Measurements from ENCODE around the gene CYFIP2. TPM values are rescaled to one million over a fixed set of nuclear protein-coding genes. Genes with fewer than 3 reads are reported as not detected.

The CYFIP2 gene
- polyA plus RNA-seq, 1 donor from 2014 or later = 59.7 TPM

DNA sequence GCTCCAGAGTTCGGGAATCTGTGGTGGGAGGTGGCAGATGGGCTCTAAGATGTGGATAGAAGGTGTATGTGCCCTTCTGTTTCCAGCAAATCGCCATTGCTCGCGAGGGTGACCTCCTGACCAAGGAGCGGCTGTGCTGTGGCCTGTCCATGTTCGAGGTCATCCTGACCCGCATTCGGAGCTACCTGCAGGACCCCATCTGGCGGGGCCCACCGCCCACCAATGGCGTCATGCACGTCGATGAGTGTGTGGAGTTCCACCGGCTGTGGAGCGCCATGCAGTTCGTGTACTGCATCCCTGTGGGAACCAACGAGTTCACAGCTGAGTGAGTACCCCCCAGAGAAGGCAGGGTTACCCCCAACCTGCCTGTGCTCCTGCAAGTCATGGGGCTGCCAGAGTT lies 123.2 kb downstream of the CYFIP2 start:
- Histone ChIP-seq H3K27ac (ENCODE audit: low read length) (no peak overlapping the region), H2AFZ (ENCODE audit: low read depth, low read length) (no peak overlapping the region), H3K4me3 (ENCODE audit: low read length) (no peak overlapping the region), H3K9ac (ENCODE audit: low read length) (no peak overlapping the region), H3K9me2 (ENCODE audit: insufficient read depth, low read length) (no peaks in the 10 kb centered on the region), H3K27me3 (ENCODE audit: insufficient read depth, low read depth, low read length) (no peaks in the 10 kb centered on the region), H4K20me1 (ENCODE audit: insufficient read depth) (no peaks in the 10 kb centered on the region), H3F3A (ENCODE audit: insufficient read depth, low read length, poor library complexity, severe bottlenecking) (no peaks in the 10 kb centered on the region), H3K36me3 (ENCODE audit: insufficient read depth, low read length) (peaks cover 31% of the 10 kb centered on the region), H3K79me2 (replicated peaks; ENCODE audit: insufficient read depth, low read length) (no peaks in the 10 kb centered on the region), H3K9me3 (ENCODE audit: low read length) (no peaks in the 10 kb centered on the region), H3K4me2 (ENCODE audit: low read length) (no peak overlapping the region)
- TF ChIP-seq SMC3 (conservative IDR thresholded peaks at IDR 0.05; ENCODE audit: poor library complexity) (no peak), MXI1 (conservative IDR thresholded peaks at IDR 0.05; ENCODE audit: poor library complexity, severe bottlenecking) (no peak), TAF1 (IDR thresholded peaks at IDR 0.05; ENCODE audit: low read depth) (no peak), POLR2AphosphoS5 (IDR thresholded peaks at IDR 0.05) (no peak), EZH2 (IDR thresholded peaks at IDR 0.05; ENCODE audit: borderline replicate concordance, insufficient read depth, low read length, poor library complexity, severe bottlenecking) (no peak), EP300 (conservative IDR thresholded peaks at IDR 0.05; ENCODE audit: poor library complexity, severe bottlenecking) (no peak), RAD21 (conservative IDR thresholded peaks at IDR 0.05) (no peak)
- TF ChIP-seq, protein P1, sequence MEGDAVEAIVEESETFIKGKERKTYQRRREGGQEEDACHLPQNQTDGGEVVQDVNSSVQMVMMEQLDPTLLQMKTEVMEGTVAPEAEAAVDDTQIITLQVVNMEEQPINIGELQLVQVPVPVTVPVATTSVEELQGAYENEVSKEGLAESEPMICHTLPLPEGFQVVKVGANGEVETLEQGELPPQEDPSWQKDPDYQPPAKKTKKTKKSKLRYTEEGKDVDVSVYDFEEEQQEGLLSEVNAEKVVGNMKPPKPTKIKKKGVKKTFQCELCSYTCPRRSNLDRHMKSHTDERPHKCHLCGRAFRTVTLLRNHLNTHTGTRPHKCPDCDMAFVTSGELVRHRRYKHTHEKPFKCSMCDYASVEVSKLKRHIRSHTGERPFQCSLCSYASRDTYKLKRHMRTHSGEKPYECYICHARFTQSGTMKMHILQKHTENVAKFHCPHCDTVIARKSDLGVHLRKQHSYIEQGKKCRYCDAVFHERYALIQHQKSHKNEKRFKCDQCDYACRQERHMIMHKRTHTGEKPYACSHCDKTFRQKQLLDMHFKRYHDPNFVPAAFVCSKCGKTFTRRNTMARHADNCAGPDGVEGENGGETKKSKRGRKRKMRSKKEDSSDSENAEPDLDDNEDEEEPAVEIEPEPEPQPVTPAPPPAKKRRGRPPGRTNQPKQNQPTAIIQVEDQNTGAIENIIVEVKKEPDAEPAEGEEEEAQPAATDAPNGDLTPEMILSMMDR (IDR thresholded peaks at IDR 0.05; ENCODE audit: poor library complexity, severe bottlenecking) = no peak
- TF ChIP-seq, protein P2, sequence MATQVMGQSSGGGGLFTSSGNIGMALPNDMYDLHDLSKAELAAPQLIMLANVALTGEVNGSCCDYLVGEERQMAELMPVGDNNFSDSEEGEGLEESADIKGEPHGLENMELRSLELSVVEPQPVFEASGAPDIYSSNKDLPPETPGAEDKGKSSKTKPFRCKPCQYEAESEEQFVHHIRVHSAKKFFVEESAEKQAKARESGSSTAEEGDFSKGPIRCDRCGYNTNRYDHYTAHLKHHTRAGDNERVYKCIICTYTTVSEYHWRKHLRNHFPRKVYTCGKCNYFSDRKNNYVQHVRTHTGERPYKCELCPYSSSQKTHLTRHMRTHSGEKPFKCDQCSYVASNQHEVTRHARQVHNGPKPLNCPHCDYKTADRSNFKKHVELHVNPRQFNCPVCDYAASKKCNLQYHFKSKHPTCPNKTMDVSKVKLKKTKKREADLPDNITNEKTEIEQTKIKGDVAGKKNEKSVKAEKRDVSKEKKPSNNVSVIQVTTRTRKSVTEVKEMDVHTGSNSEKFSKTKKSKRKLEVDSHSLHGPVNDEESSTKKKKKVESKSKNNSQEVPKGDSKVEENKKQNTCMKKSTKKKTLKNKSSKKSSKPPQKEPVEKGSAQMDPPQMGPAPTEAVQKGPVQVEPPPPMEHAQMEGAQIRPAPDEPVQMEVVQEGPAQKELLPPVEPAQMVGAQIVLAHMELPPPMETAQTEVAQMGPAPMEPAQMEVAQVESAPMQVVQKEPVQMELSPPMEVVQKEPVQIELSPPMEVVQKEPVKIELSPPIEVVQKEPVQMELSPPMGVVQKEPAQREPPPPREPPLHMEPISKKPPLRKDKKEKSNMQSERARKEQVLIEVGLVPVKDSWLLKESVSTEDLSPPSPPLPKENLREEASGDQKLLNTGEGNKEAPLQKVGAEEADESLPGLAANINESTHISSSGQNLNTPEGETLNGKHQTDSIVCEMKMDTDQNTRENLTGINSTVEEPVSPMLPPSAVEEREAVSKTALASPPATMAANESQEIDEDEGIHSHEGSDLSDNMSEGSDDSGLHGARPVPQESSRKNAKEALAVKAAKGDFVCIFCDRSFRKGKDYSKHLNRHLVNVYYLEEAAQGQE (IDR thresholded peaks at IDR 0.05; ENCODE audit: borderline replicate concordance) = no peak

DNA sequence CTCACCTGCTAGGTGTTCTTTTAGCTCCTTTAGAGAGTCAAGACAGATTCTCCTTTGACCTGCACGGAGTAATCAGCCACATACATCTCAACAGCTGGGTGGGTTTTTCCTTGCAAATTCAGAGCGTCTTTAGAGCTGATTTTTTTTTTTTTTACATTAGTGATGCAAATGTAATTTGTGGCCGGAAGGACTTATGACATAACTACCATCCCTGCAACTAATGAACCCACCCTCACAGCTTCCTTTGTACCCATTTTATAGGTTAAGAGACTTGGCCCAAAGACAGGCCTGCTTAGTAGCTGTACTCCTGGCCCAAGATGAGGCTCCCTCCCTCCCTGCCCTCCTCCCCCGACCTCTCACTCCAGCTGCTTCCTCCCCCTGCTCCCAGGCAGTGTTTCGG lies 124.2 kb downstream of the CYFIP2 start:
- H3K9me3 ChIP-seq (ENCODE audit: low read length) = no peaks in the 10 kb centered on the region
- H3K36me3 ChIP-seq (ENCODE audit: insufficient read depth, low read length) = peaks cover 34% of the 10 kb centered on the region
- no peak overlapping the region for H3K4me3 ChIP-seq (ENCODE audit: low read length)
- H3K9ac ChIP-seq (ENCODE audit: low read length) = no peak overlapping the region
- no peaks in the 10 kb centered on the region for H3K79me2 ChIP-seq (replicated peaks; ENCODE audit: insufficient read depth, low read length)
- no peaks in the 10 kb centered on the region for H3F3A ChIP-seq (ENCODE audit: insufficient read depth, low read length, poor library complexity, severe bottlenecking)
- no peak overlapping the region for H2AFZ ChIP-seq (ENCODE audit: low read depth, low read length)
- H3K27ac ChIP-seq (ENCODE audit: low read length) = no peak overlapping the region
- no peaks in the 10 kb centered on the region for H4K20me1 ChIP-seq (ENCODE audit: insufficient read depth)
- H3K27me3 ChIP-seq (ENCODE audit: insufficient read depth, low read depth, low read length) = no peaks in the 10 kb centered on the region
- no peak for TF ChIP-seq RAD21 (conservative IDR thresholded peaks at IDR 0.05)
- H3K9me2 ChIP-seq (ENCODE audit: insufficient read depth, low read length) = no peaks in the 10 kb centered on the region
- H3K4me2 ChIP-seq (ENCODE audit: low read length) = no peak overlapping the region
